PFSK-1 (cell line): Measurements from ENCODE around the gene TTLL5.

Source experiments
- POLR2AphosphoS5 ChIP-seq: IDR thresholded peaks from 2 replicates; pipeline ENCODE4 v1.6.1; 2012; ENCODE audit warnings: low read depth, mild to moderate bottlenecking, control low read depth, low read length, moderate library complexity
- SIN3A ChIP-seq: IDR thresholded peaks from 2 replicates; pipeline ENCODE4 v1.6.1; 2012; ENCODE audit warnings: mild to moderate bottlenecking, low read length, moderate library complexity, borderline replicate concordance; ENCODE audit not compliant: insufficient read depth
- TAF1 ChIP-seq: IDR thresholded peaks from 2 replicates; pipeline ENCODE4 v1.6.1; 2012; ENCODE audit warnings: low read length, control low read depth, borderline replicate concordance; ENCODE audit not compliant: insufficient read depth
- TF ChIP-seq, protein P1 (sequence below), 2 experiments: IDR thresholded peaks; 2 replicates each; pipeline versions ENCODE4 v1.6.1 to v1.8.0; 2011 to 2012; ENCODE audit warnings: low read depth in 2 of 2, low read length in 2 of 2, control low read depth in 1 of 2, inconsistent platforms in 1 of 2, mild to moderate bottlenecking in 1 of 2, moderate library complexity in 1 of 2; ENCODE audit not compliant: insufficient read depth in 1 of 2

DNA sequence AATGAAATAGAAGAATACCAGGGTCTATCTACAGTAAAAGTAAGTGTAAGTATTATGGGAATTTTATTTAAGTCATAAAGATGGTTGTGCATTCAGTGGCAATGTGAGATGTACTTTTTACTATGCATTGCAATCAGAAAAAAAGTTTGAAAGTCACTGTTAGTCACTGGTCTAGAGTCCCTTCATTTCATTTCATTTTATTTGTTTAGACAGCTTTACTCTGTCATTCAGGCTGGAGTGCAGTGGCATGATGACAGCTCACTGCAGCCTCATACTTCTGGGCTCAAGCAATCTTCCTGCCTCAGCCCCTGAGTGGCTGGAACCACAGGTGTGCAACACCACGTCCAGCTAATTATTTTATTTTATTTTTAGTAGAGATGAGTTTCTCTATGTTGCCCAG is 278.2 kb downstream of the TTLL5 start:
- no peak for TF ChIP-seq POLR2AphosphoS5
- no peak for TF ChIP-seq TAF1
- no peak for TF ChIP-seq SIN3A
- TF ChIP-seq, protein P1, sequence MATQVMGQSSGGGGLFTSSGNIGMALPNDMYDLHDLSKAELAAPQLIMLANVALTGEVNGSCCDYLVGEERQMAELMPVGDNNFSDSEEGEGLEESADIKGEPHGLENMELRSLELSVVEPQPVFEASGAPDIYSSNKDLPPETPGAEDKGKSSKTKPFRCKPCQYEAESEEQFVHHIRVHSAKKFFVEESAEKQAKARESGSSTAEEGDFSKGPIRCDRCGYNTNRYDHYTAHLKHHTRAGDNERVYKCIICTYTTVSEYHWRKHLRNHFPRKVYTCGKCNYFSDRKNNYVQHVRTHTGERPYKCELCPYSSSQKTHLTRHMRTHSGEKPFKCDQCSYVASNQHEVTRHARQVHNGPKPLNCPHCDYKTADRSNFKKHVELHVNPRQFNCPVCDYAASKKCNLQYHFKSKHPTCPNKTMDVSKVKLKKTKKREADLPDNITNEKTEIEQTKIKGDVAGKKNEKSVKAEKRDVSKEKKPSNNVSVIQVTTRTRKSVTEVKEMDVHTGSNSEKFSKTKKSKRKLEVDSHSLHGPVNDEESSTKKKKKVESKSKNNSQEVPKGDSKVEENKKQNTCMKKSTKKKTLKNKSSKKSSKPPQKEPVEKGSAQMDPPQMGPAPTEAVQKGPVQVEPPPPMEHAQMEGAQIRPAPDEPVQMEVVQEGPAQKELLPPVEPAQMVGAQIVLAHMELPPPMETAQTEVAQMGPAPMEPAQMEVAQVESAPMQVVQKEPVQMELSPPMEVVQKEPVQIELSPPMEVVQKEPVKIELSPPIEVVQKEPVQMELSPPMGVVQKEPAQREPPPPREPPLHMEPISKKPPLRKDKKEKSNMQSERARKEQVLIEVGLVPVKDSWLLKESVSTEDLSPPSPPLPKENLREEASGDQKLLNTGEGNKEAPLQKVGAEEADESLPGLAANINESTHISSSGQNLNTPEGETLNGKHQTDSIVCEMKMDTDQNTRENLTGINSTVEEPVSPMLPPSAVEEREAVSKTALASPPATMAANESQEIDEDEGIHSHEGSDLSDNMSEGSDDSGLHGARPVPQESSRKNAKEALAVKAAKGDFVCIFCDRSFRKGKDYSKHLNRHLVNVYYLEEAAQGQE (IDR thresholded peaks at IDR 0.05; ENCODE audit: insufficient read depth in 1 of 2, low read depth in 2 of 2, low read length in 2 of 2): no peak
